D721Med (cell line): Measurements from ENCODE around the gene SNRPA.

Experiments used
- DNase-seq: peaks from one replicate; pipeline ENCODE4 v3.0.0; 2011; ENCODE audit warnings: low spot score; ENCODE audit not compliant: insufficient read length
- FAIRE-seq: peaks from 2 replicates; lab custom pipeline; 2011; peaks lifted over from hg19 to GRCh38; lab: Jason Lieb, UNC
- CTCF ChIP-seq: IDR thresholded peaks from 2 replicates; pipeline ENCODE4 v1.5.1; 2012; ENCODE audit warnings: mild to moderate bottlenecking, control low read depth; ENCODE audit not compliant: insufficient read depth; ENCODE audit errors: missing control alignments

SNRPA gene

GRCh38 chr19:40747536-40747935, 3.5 kb upstream of the SNRPA start:
- DNase-seq = no peak
- TF ChIP-seq CTCF = no peak
- no peak for FAIRE-seq

GRCh38 chr19:40750058-40750873, 737 bp upstream of the SNRPA start, which contains the start of gene ACTMAP:
Gene ACTMAP, minus strand, starts transcription at chr19:40750477. Its CDS starts 674 bp downstream, at chr19:40749803.
- TF ChIP-seq CTCF = no peak
- no peak for FAIRE-seq
- peak; percentile 89 for DNase-seq

GRCh38 chr19:40752257-40752781, 1.3 kb downstream of the SNRPA start:
- FAIRE-seq (no peak), DNase-seq (no peak)
- TF ChIP-seq CTCF = no peak

DNA sequence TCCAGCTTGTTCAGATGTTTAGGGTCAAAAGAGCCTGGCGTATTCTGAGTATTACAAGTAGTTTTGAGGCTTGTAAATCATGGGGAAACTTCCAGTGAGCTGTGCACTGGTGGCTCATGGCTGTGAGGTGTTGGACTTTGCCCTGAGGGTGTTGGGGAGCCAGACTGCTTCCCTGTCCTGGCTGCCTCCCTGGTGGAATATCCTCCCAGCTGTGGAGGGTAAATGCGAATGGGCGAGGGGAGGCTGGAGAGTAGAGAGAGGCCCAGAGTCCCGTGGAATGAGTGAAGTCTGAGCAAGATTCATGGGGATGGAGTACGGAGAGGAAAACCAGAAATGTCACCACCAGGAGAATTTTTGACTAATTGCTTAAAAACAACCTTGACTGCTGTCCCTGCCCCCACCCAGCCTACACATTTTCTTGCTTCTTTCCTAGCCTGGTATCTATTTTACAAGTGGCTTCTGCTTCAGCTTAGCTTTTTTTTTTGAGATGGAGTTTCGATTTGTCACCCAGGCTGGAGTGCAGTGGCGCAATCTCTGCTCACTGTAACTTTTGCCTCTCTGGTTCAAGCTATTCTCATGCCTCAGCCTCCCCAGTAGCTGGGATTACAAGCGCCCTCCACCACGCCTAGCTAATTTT, 3.7 kb downstream of the SNRPA start:
- TF ChIP-seq CTCF = no peak
- DNase-seq = no peak
- FAIRE-seq = no peak

GRCh38 chr19:40755248-40755624, 4.2 kb downstream of the SNRPA start:
- no peak for FAIRE-seq
- no peak for DNase-seq
- TF ChIP-seq CTCF = no peak

GRCh38 chr19:40755791-40756190, 4.8 kb downstream of the SNRPA start:
- no peak for TF ChIP-seq CTCF
- no peak for FAIRE-seq
- no peak for DNase-seq
